Placental epithelial cell (primary cell): ENCODE data around the gene AMELY. TPM values are rescaled to one million over a fixed set of nuclear protein-coding genes. Genes with fewer than 3 reads are reported as not detected.

Experiments used
- total RNA-seq: library from RNA; depleted of rRNA; stranded (reverse); fragments of >200 nt; gene quantifications from 2 replicates; pipeline ENCODE4 v1.2.3, GENCODE V29; 2012

The AMELY gene, protein sequence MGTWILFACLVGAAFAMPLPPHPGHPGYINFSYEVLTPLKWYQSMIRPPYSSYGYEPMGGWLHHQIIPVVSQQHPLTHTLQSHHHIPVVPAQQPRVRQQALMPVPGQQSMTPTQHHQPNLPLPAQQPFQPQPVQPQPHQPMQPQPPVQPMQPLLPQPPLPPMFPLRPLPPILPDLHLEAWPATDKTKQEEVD
- not detected in 2 replicates for total RNA-seq

GRCh38 chrY:6911253-6911881 lies at the start of gene AMELY:
Gene AMELY, minus strand, starts transcription at chrY:6911752. Its CDS starts 39,144 bp downstream, at chrY:6872608.

GRCh38 chrY:6910372-6911252 lies 940 bp downstream of the AMELY start, which contains the start of gene TBL1Y:
Gene TBL1Y, plus strand, starts transcription at chrY:6910697. Its CDS starts 114,388 bp downstream, at chrY:7025085.

Other genes with a start within 250 kb of the AMELY start
- gene TBL1Y, start 1.1 kb downstream of the AMELY start, total RNA-seq, result not detected in 2 replicates